K562 treated with DMSO at 1 percent for 4 hours (cell line): ENCODE measurements around the gene EXO5. TPM values are rescaled to one million over a fixed set of nuclear protein-coding genes. Genes with fewer than 3 reads are reported as not detected.

ENCODE experiments used
- total RNA-seq: library from RNA; unstranded; fragments of 300-600 nt; gene quantifications from 2 replicates; pipeline ENCODE4 v1.2.3, GENCODE V29; 2022; ENCODE audit not compliant: insufficient read depth

Gene EXO5, protein sequence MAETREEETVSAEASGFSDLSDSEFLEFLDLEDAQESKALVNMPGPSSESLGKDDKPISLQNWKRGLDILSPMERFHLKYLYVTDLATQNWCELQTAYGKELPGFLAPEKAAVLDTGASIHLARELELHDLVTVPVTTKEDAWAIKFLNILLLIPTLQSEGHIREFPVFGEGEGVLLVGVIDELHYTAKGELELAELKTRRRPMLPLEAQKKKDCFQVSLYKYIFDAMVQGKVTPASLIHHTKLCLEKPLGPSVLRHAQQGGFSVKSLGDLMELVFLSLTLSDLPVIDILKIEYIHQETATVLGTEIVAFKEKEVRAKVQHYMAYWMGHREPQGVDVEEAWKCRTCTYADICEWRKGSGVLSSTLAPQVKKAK
- 3.3 and 7.2 TPM in 2 replicates for total RNA-seq

DNA sequence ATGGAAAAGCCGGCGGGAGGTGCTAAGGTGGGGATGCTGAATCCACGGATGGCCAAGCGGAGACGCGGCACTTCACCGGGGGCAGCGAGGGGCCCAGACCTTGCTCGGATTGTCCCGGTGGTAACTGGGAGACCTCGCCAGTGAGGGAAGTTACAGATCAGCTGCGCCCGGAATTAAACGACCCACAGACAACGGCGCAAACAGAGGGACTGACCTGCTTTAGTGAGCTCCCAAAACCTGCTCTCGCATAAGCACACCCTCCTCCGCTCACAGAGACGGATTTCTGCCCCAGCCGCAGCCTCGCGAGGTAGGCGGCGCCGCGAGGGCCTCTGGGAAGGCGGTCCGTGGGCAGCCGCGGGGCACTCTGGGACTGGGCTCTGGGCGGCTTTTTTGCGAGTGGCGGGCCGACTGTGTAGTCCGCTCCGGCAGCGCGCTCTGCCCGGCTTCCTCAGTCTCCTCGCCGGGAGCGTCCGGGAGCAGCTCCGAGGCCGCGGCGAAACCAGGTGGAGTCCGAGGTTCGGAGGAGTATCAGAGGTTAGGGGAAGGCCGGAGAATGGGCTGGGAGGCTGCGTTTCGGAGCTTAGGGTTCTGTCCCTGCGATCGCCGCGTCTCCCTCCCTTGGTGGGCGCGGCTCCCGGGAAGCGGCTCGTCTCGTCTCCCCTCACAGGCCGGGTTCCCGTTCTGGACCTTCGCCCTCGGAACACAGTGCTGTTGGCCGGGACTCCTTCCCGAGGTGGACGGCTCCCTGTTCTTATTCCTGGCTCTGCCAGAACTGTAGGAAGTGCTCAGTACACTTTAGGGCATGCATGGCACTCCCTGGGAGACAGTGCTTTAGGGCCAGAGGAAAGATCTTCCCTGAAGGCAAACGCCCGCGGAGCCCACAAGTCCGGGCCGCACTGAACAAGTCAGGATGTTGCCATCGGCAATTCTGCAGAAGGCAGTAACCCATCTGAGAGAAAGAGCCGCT is at the start of gene EXO5:
EXO5 (plus strand) TSS at position 393 of the 967 bp plus-strand sequence. CDS start 5,778 bp downstream, outside the sequence.

DNA sequence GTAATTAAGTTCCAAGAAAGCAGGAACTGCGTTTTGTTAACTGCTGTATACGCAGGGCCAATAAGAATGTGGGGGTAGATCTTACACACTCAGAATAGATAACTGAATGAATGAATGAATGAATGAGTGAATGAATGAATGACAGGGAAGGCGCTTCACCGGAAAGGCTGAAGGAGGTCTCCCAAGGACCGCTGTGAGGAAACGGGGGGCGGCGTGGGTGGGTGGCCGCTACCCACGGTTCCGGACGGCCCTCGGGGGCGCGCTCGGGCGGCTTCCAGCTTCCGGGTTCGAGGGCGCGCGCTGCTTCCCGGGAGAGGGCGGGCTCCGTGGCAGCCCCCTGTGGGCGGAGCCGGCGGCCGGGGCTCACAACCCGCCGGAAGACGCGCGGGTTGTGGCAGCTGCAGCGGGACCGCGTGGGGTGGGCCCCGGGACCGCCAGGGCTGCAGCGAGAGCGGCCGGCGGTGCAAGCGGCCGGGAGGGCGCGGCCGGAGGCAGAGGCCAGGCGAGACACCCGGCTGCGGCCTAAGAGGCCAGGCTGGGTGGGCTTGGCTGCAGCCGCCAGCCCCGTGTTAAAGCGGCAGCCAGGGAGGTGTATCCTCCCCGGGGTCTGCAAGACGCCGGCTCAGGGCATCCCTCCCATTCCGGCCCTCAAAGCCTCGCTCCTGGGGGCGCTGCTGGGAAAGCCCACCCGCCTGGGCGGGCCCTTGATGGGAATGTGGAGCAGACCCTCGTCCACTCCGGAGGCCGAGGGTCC is 31.5 kb upstream of the EXO5 start, which contains the start of gene ZFP69:
ZFP69 (plus strand) TSS at position 367 of the 754 bp plus-strand sequence. CDS start 2,072 bp downstream, outside the sequence.

DNA sequence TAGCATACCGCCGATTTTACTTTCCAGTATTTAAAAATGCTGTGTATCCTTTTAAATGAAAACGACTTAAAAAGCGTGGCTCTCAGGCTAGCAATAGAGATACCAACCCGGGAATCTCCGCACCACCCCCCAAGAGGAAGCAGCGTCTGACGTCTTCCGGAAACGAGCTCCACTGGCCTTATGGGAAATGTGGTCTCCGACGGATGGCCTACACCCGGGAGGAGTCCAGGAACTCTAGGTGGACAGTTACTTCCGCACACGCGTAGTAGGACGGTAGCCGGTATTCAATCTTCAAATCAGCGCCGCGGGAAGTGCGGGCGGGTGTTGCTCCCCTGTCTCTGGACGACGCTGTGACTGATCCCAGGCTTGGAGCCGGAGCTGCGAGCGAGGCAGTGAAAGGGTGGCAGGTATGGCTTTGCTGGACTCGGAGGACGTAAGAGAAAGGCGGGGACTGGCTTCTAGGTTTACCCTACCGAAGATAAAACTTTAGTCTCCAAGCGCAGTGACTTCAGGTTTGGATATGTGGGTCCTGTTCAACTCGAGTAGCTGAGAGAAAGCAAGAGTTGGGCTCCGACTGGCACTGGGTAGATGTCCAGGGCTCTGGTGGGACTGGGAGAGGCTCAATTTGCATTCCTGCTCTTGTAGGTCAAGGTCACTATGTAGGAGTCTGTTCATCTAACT is 23.0 kb downstream of the EXO5 start, which contains the start of gene ZNF684:
ZNF684 (plus strand) TSS at position 257 of the 681 bp plus-strand sequence. CDS start 1,530 bp downstream, outside the sequence.

Other genes with a start within 250 kb of the EXO5 start
- gene COL9A2, start 191.5 kb upstream of the EXO5 start, total RNA-seq = 2.5 and 6.7 TPM in 2 replicates
- gene SMAP2, start 135.0 kb upstream of the EXO5 start, total RNA-seq = 90.6 and 103 TPM in 2 replicates
- 2.7 and 4.3 TPM in 2 replicates for gene ZFP69B, start 58.3 kb upstream of the EXO5 start, total RNA-seq
- 2.6 and 2.8 TPM in 2 replicates for gene ZFP69, start 31.5 kb upstream of the EXO5 start, total RNA-seq
- gene ZNF684, start 22.9 kb downstream of the EXO5 start, total RNA-seq = 8.4 and 11.1 TPM in 2 replicates
- gene RIMS3, start 156.9 kb downstream of the EXO5 start, total RNA-seq = 0.80 and 1.3 TPM in 2 replicates
- 72.7 and 86.1 TPM in 2 replicates for gene NFYC, start 182.9 kb downstream of the EXO5 start, total RNA-seq